ENCODE data around the gene MSX1. TPM values are rescaled to one million over a fixed set of nuclear protein-coding genes. Genes with fewer than 3 reads are reported as not detected.
A peak's percentile ranks its signal among the peaks of the same experiment; 100 is the strongest.

The MSX1 gene
- total RNA-seq, 1 donor from 2014 or later: 50.3 TPM

DNA sequence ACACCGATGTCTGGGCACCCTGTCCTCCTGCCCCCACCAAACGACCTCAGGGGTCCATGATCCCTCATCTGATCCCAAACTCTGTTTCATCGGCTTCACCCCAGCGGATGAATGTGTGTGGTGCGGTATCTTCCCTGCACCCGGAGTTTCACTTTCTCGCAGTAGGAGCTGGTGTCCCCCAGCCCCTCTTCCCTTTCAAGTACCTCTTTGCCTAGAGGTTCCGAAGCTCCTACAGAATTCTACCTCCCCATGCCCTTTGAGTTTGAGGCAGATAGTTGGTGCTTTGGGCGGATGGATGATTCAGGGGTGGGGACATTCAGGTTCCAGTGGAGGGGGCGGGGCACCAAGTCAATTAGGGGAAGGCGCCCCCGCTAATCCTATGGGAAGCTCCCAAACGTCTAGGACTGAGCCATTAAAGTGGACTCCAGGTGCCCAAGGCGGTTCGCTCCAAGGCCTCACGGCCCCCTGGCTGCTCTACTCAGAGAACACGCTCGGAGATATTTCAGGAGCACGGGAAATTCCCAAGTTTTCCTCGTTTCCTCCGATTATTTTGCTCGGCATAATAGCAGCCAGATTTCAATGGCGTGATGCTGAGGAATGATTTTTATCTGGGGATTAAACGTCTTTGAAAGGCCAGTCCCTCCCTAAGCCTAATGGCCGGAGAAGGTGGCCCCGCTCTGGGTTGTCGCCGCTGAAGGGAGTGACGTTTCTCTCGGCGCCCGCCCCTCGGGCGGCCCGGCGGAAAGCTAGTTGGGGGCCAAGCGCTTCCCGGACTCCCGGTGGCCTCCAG lies 1.3 kb downstream of the MSX1 start:
- peaks cover 45% of the 10 kb centered on the region for H3K27me3 Mint-ChIP-seq (ENCODE audit: low read depth)
- peak overlapping the region; percentile 97 for H3K4me3 Mint-ChIP-seq
- TF ChIP-seq, protein P1, sequence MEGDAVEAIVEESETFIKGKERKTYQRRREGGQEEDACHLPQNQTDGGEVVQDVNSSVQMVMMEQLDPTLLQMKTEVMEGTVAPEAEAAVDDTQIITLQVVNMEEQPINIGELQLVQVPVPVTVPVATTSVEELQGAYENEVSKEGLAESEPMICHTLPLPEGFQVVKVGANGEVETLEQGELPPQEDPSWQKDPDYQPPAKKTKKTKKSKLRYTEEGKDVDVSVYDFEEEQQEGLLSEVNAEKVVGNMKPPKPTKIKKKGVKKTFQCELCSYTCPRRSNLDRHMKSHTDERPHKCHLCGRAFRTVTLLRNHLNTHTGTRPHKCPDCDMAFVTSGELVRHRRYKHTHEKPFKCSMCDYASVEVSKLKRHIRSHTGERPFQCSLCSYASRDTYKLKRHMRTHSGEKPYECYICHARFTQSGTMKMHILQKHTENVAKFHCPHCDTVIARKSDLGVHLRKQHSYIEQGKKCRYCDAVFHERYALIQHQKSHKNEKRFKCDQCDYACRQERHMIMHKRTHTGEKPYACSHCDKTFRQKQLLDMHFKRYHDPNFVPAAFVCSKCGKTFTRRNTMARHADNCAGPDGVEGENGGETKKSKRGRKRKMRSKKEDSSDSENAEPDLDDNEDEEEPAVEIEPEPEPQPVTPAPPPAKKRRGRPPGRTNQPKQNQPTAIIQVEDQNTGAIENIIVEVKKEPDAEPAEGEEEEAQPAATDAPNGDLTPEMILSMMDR (IDR thresholded peaks at IDR 0.05; ENCODE audit: unreplicated experiment): no peak
- no peaks in the 10 kb centered on the region for H3K9me3 Mint-ChIP-seq
- H3K27ac Mint-ChIP-seq: peak overlapping the region; percentile 96
- no peak for DNase-seq (ENCODE audit: low spot score in 2 of 2, unreplicated experiment in 2 of 2)
- peaks cover 23% of the 10 kb centered on the region for H3K36me3 Mint-ChIP-seq
- peaks cover 65% of the 10 kb centered on the region for H3K4me1 Mint-ChIP-seq

GRCh38 chr4:4861390-4862018 lies 2.0 kb downstream of the MSX1 start:
- Mint-ChIP-seq H3K4me1 (peaks cover 65% of the 10 kb centered on the region), H3K27me3 (ENCODE audit: low read depth) (peaks cover 52% of the 10 kb centered on the region)

GRCh38 chr4:4862071-4862551 lies 2.6 kb downstream of the MSX1 start:
- peaks cover 53% of the 10 kb centered on the region for H3K27me3 Mint-ChIP-seq (ENCODE audit: low read depth)

More at GRCh38 chr4:4861390-4862018, 2.0 kb downstream of the MSX1 start:
- no peak for DNase-seq (ENCODE audit: low spot score in 2 of 2, unreplicated experiment in 2 of 2)
- Mint-ChIP-seq H3K9me3 (no peaks in the 10 kb centered on the region), H3K36me3 (peaks cover 23% of the 10 kb centered on the region), H3K27ac (peak overlapping the region; percentile 96), H3K4me3 (peak overlapping the region; percentile 97)
- TF ChIP-seq, protein P1 (IDR thresholded peaks at IDR 0.05; ENCODE audit: unreplicated experiment): no peak

GRCh38 chr4:4862665-4863482 lies 3.4 kb downstream of the MSX1 start:
- peak overlapping the region; percentile 96 for H3K27ac Mint-ChIP-seq
- no peaks in the 10 kb centered on the region for H3K9me3 Mint-ChIP-seq
- H3K4me1 Mint-ChIP-seq: peaks cover 59% of the 10 kb centered on the region
- TF ChIP-seq, protein P1 (IDR thresholded peaks at IDR 0.05; ENCODE audit: unreplicated experiment): no peak
- H3K4me3 Mint-ChIP-seq: peak overlapping the region; percentile 97
- peaks cover 23% of the 10 kb centered on the region for H3K36me3 Mint-ChIP-seq
- H3K27me3 Mint-ChIP-seq (ENCODE audit: low read depth): peaks cover 48% of the 10 kb centered on the region
- no peak for DNase-seq (ENCODE audit: low spot score in 2 of 2, unreplicated experiment in 2 of 2)

More at GRCh38 chr4:4862071-4862551, 2.6 kb downstream of the MSX1 start:
- H3K9me3 Mint-ChIP-seq: no peaks in the 10 kb centered on the region
- peaks cover 23% of the 10 kb centered on the region for H3K36me3 Mint-ChIP-seq
- peak overlapping the region; percentile 96 for H3K27ac Mint-ChIP-seq
- TF ChIP-seq, protein P1 (IDR thresholded peaks at IDR 0.05; ENCODE audit: unreplicated experiment): no peak
- peaks cover 65% of the 10 kb centered on the region for H3K4me1 Mint-ChIP-seq
- no peak for DNase-seq (ENCODE audit: low spot score in 2 of 2, unreplicated experiment in 2 of 2)
- peak overlapping the region; percentile 97 for H3K4me3 Mint-ChIP-seq

GRCh38 chr4:4864443-4864939 lies 5.0 kb downstream of the MSX1 start:
- TF ChIP-seq, protein P1 (IDR thresholded peaks at IDR 0.05; ENCODE audit: unreplicated experiment): no peak
- H3K9me3 Mint-ChIP-seq: no peaks in the 10 kb centered on the region
- DNase-seq (ENCODE audit: low spot score in 2 of 2, unreplicated experiment in 2 of 2): no peak
- H3K27me3 Mint-ChIP-seq (ENCODE audit: low read depth): peaks cover 58% of the 10 kb centered on the region
- H3K27ac Mint-ChIP-seq: peak overlapping the region; percentile 86
- H3K4me3 Mint-ChIP-seq: peak overlapping the region; percentile 62
- peaks cover 53% of the 10 kb centered on the region for H3K4me1 Mint-ChIP-seq
- H3K36me3 Mint-ChIP-seq: peaks cover 23% of the 10 kb centered on the region
